Fibroblast of skin of scalp (primary cell): Measurements from ENCODE around the gene CRY1. TPM values are rescaled to one million over a fixed set of nuclear protein-coding genes. Genes with fewer than 3 reads are reported as not detected.

Source experiments
- DNase-seq: peaks from one replicate; pipeline ENCODE4 v3.0.0-alpha.2; 2013
- polyA plus RNA-seq, 2 experiments: library from polyadenylated mRNA; unstranded; fragments of 120-200 nt; gene quantifications; one replicate each; pipeline ENCODE4 v1.2.1, GENCODE V29; 2013; ENCODE audit not compliant: insufficient read length in 2 of 2

The CRY1 gene
- 19.6 TPM for polyA plus RNA-seq (2013, experiment 1 of 2; ENCODE audit: insufficient read length)
- polyA plus RNA-seq (2013, experiment 2 of 2; ENCODE audit: insufficient read length): 22.7 TPM

- peak; percentile 96 for DNase-seq
These were observed at the start of gene CRY1 for GRCh38 chr12:107093417-107094182. CRY1 (minus strand) TSS chr12:107093549; CDS start chr12:107092961, 588 bp downstream.

- no peak for DNase-seq
These were observed 46.4 kb upstream of the CRY1 start for GRCh38 chr12:107139787-107140186.

GRCh38 chr12:107138990-107139389 is 45.6 kb upstream of the CRY1 start:
- DNase-seq: no peak

GRCh38 chr12:107135177-107135576 is 41.8 kb upstream of the CRY1 start:
- DNase-seq: no peak

- no peak for DNase-seq
These were observed 41.2 kb upstream of the CRY1 start for GRCh38 chr12:107134558-107134957.

- DNase-seq: no peak
These were observed 40.1 kb upstream of the CRY1 start for GRCh38 chr12:107133462-107133861.

GRCh38 chr12:107131832-107132616 is 38.7 kb upstream of the CRY1 start:
- DNase-seq: peak; percentile 65

GRCh38 chr12:107130830-107131611 is 37.7 kb upstream of the CRY1 start:
- no peak for DNase-seq

- DNase-seq: no peak
These were observed 36.1 kb upstream of the CRY1 start for GRCh38 chr12:107129315-107129930.

- no peak for DNase-seq
These were observed 34.4 kb upstream of the CRY1 start for GRCh38 chr12:107127482-107128430.

- DNase-seq: peak; percentile 48
These were observed 33.6 kb upstream of the CRY1 start for GRCh38 chr12:107126796-107127481.

- no peak for DNase-seq
These were observed 32.5 kb upstream of the CRY1 start for GRCh38 chr12:107125833-107126232.

- DNase-seq: no peak
These were observed 29.2 kb upstream of the CRY1 start for GRCh38 chr12:107122452-107122958.

- no peak for DNase-seq
These were observed 25.7 kb upstream of the CRY1 start for GRCh38 chr12:107119091-107119490.

GRCh38 chr12:107118624-107119023 is 25.3 kb upstream of the CRY1 start:
- no peak for DNase-seq

- no peak for DNase-seq
These were observed 21.8 kb upstream of the CRY1 start for GRCh38 chr12:107115119-107115518.

- no peak for DNase-seq
These were observed 18.0 kb upstream of the CRY1 start for GRCh38 chr12:107111314-107111713.

- DNase-seq: no peak
These were observed 16.7 kb upstream of the CRY1 start for GRCh38 chr12:107109726-107110719.

GRCh38 chr12:107108995-107109508 is 15.7 kb upstream of the CRY1 start:
- DNase-seq: no peak
